H1 (cell line): ENCODE results near the gene MAP2K5. TPM values are rescaled to one million over a fixed set of nuclear protein-coding genes. Genes with fewer than 3 reads are reported as not detected.

Experiments used
- CTCF ChIA-PET: fragments of 300-600 bp; sonication (Branson Sonifier 250); formaldehyde crosslinking; loops from one replicate; lab custom pipeline; 2021; ENCODE audit not compliant: partially characterized antibody; lab: Charles Lee
- POLR2A ChIA-PET: fragments of 300-600 bp; sonication (Branson Sonifier 250); formaldehyde crosslinking; loops from one replicate; lab custom pipeline; 2021; ENCODE audit warnings: inconsistent platforms; ENCODE audit not compliant: partially characterized antibody; lab: Charles Lee
- DNase-seq, 2 experiments: peaks; one replicate each; pipeline versions ENCODE4 v3.0.0 to v3.0.0-alpha.2; 2010 to 2022; ENCODE audit warnings: low spot score in 2 of 2, low read depth in 1 of 2, mixed read lengths in 1 of 2
- FAIRE-seq: peaks from 2 replicates; lab custom pipeline; 2011; peaks lifted over from hg19 to GRCh38; lab: Jason Lieb, UNC
- H2AFZ ChIP-seq: 2 replicates; pipeline ENCODE4 v1.8.1; 2012; ENCODE audit warnings: low read length, inconsistent platforms
- H2AK5ac ChIP-seq: 2 replicates; pipeline ENCODE4 v1.6.1; 2013; ENCODE audit warnings: low read depth, low read length
- H2BK120ac ChIP-seq: replicated peaks from 2 replicates; pipeline ENCODE3; 2013; ENCODE audit warnings: low read depth, low read length, inconsistent platforms
- H2BK12ac ChIP-seq: 2 replicates; pipeline ENCODE4 v1.6.1; 2013; ENCODE audit warnings: low read depth, low read length
- H2BK15ac ChIP-seq: 2 replicates; pipeline ENCODE4 v1.6.1; 2013; ENCODE audit warnings: low read length
- H2BK20ac ChIP-seq: 2 replicates; pipeline ENCODE4 v1.6.1; 2013; ENCODE audit warnings: low read length
- H2BK5ac ChIP-seq: 2 replicates; pipeline ENCODE4 v1.6.1; 2013; ENCODE audit warnings: low read depth, low read length
- H3K14ac ChIP-seq: 2 replicates; pipeline ENCODE4 v1.6.1; 2013; ENCODE audit warnings: inconsistent platforms; ENCODE audit not compliant: insufficient read length
- H3K18ac ChIP-seq: 2 replicates; pipeline ENCODE4 v1.6.1; 2013; ENCODE audit warnings: low read length; ENCODE audit errors: extremely low read depth
- H3K23ac ChIP-seq: 2 replicates; pipeline ENCODE4 v1.6.1; 2013; ENCODE audit warnings: inconsistent platforms; ENCODE audit not compliant: insufficient read length
- H3K23me2 ChIP-seq: 2 replicates; pipeline ENCODE4 v1.6.1; 2013; ENCODE audit warnings: low read depth, low read length
- H3K27ac ChIP-seq: 2 replicates; pipeline ENCODE4 v1.6.1; 2011; ENCODE audit warnings: low read depth, low read length, inconsistent platforms
- H3K27me3 ChIP-seq, 4 experiments: replicated peaks in 1 of 4; 1 replicate in 1 of 4; 2 replicates in 3 of 4; pipeline versions ENCODE4 v1.6.1 to v1.8.1; 2011 to 2013; ENCODE audit warnings: low read length in 3 of 4, mild to moderate bottlenecking in 3 of 4, inconsistent platforms in 2 of 4, mixed read lengths in 2 of 4, moderate library complexity in 1 of 4; ENCODE audit not compliant: control insufficient read depth in 3 of 4, insufficient read depth in 3 of 4; ENCODE audit errors: extremely low read depth in 1 of 4
- H3K36me3 ChIP-seq, 4 experiments: 2 replicates each; pipeline versions ENCODE4 v1.6.1 to v1.8.1; 2011 to 2013; ENCODE audit warnings: mild to moderate bottlenecking in 4 of 4, low read length in 3 of 4, moderate library complexity in 2 of 4, control low read depth in 1 of 4, inconsistent platforms in 1 of 4; ENCODE audit not compliant: insufficient read depth in 4 of 4, control insufficient read depth in 2 of 4
- H3K4ac ChIP-seq: replicated peaks from 2 replicates; pipeline ENCODE3; 2013; ENCODE audit warnings: low read length, low read depth, mixed read lengths, inconsistent platforms; ENCODE audit not compliant: insufficient read length
- H3K4me1 ChIP-seq, 4 experiments: replicated peaks in 1 of 4; 1 replicate in 1 of 4; 2 replicates in 3 of 4; pipeline versions ENCODE4 v1.6.1 to v1.8.1; 2011 to 2013; ENCODE audit warnings: low read length in 3 of 4, inconsistent platforms in 2 of 4, mixed read lengths in 1 of 4; ENCODE audit not compliant: insufficient read depth in 4 of 4, control insufficient read depth in 3 of 4
- H3K4me2 ChIP-seq, 2 experiments: 2 replicates each; pipeline versions ENCODE4 v1.6.1 to v1.8.1; 2011 to 2013; ENCODE audit warnings: low read depth in 2 of 2, low read length in 2 of 2, control low read depth in 1 of 2, inconsistent platforms in 1 of 2, mild to moderate bottlenecking in 1 of 2; ENCODE audit not compliant: insufficient read depth in 1 of 2
- H3K4me3 ChIP-seq, 4 experiments: fragments of 200-600, 300-600 bp in 1 of 4; sonication (generic), shearing (Covaris generic), sonication (Bioruptor Twin) in 1 of 4; 2 replicates each; pipeline versions ENCODE4 v1.5.1 to v1.8.1; 2011 to 2016; ENCODE audit warnings: low read length in 4 of 4, low read depth in 3 of 4, control low read depth in 2 of 4, inconsistent platforms in 2 of 4, mild to moderate bottlenecking in 2 of 4, mixed read lengths in 1 of 4, moderate library complexity in 1 of 4; ENCODE audit not compliant: insufficient read depth in 2 of 4; ENCODE audit errors: extremely low read depth in 1 of 4
- H3K56ac ChIP-seq: replicated peaks from 2 replicates; pipeline ENCODE3; 2013; ENCODE audit warnings: low read depth, mild to moderate bottlenecking, mixed read lengths, low read length, inconsistent platforms; ENCODE audit not compliant: insufficient read length
- H3K79me1 ChIP-seq: 2 replicates; pipeline ENCODE4 v1.6.1; 2013; ENCODE audit warnings: low read depth, low read length, control low read depth
- H3K79me2 ChIP-seq, 2 experiments: 2 replicates each; pipeline versions ENCODE4 v1.6.1 to v1.8.1; 2012 to 2013; ENCODE audit warnings: low read length in 2 of 2, mild to moderate bottlenecking in 2 of 2, inconsistent platforms in 1 of 2; ENCODE audit not compliant: insufficient read depth in 2 of 2, control insufficient read depth in 1 of 2
- H3K9ac ChIP-seq, 4 experiments: replicated peaks in 1 of 4; 1 replicate in 1 of 4; 2 replicates in 3 of 4; pipeline versions ENCODE4 v1.6.1 to v1.8.1; 2011 to 2013; ENCODE audit warnings: low read depth in 3 of 4, low read length in 3 of 4, control low read depth in 2 of 4, mild to moderate bottlenecking in 2 of 4, moderate library complexity in 2 of 4, inconsistent platforms in 1 of 4; ENCODE audit errors: extremely low read depth in 1 of 4
- H3K9me3 ChIP-seq, 2 experiments: 2 replicates each; pipeline versions ENCODE4 v1.6.1 to v1.8.1; 2012 to 2013; ENCODE audit warnings: mild to moderate bottlenecking in 2 of 2, moderate library complexity in 2 of 2, control low read depth in 1 of 2, inconsistent platforms in 1 of 2, low read depth in 1 of 2, low read length in 1 of 2, mixed read lengths in 1 of 2; ENCODE audit not compliant: insufficient read depth in 2 of 2
- H4K20me1 ChIP-seq, 2 experiments: replicated peaks in 1 of 2; 2 replicates each; pipeline versions ENCODE3 to v1.8.1; 2011 to 2013; ENCODE audit warnings: inconsistent platforms in 2 of 2, low read length in 2 of 2, mild to moderate bottlenecking in 1 of 2; ENCODE audit not compliant: insufficient read depth in 2 of 2, control insufficient read depth in 1 of 2
- H4K5ac ChIP-seq: 2 replicates; pipeline ENCODE4 v1.6.1; 2013; ENCODE audit warnings: low read length, low read depth, mixed read lengths, inconsistent platforms; ENCODE audit not compliant: insufficient read length
- H4K8ac ChIP-seq: 2 replicates; pipeline ENCODE4 v1.8.0; 2013; ENCODE audit warnings: mild to moderate bottlenecking, moderate library complexity, low read length, inconsistent platforms; ENCODE audit not compliant: insufficient read depth; ENCODE audit errors: extremely low read depth
- H4K91ac ChIP-seq: replicated peaks from 2 replicates; pipeline ENCODE3; 2013; ENCODE audit warnings: low read length, mixed read lengths, inconsistent platforms; ENCODE audit not compliant: insufficient read length
- BACH1 ChIP-seq: IDR thresholded peaks from 2 replicates; pipeline ENCODE4 v1.6.1; 2012; ENCODE audit warnings: low read length, improper control_type of control experiment
- KDM4A ChIP-seq: IDR thresholded peaks from one replicate; pipeline ENCODE4 v1.7.1; 2012; ENCODE audit warnings: low read depth, mild to moderate bottlenecking, moderate library complexity, low read length, inconsistent platforms; ENCODE audit not compliant: severe bottlenecking
- RXRA ChIP-seq: IDR thresholded peaks from 2 replicates; pipeline ENCODE4 v1.6.1; 2011; ENCODE audit warnings: low read depth, mild to moderate bottlenecking, low read length, moderate library complexity; ENCODE audit not compliant: insufficient read depth
- SP2 ChIP-seq: IDR thresholded peaks from 2 replicates; pipeline ENCODE4 v1.6.1; 2012; ENCODE audit warnings: mild to moderate bottlenecking, low read length, inconsistent platforms
- ZNF274 ChIP-seq: IDR thresholded peaks from 2 replicates; pipeline ENCODE4 v1.7.0; 2012; ENCODE audit warnings: low read length, borderline replicate concordance; ENCODE audit errors: extremely low read depth
- whole genome bisulfite sequencing, 2 experiments: shearing (Covaris generic) in 1 of 2; methylation state at CpG; one replicate each; pipeline versions ENCODE4 v1.1.6 to v1.1.7; 2013 to 2015; ENCODE audit warnings: low lambda C conversion rate in 2 of 2, mixed read lengths in 2 of 2, inconsistent platforms in 1 of 2, low coverage in 1 of 2, missing lambda C conversion rate in 1 of 2; ENCODE audit not compliant: insufficient replicate concordance in 2 of 2, insufficient coverage in 1 of 2, insufficient read length in 1 of 2; ENCODE audit errors: extremely low coverage in 1 of 2, missing lambda C conversion rate in 1 of 2; 5-methylcytosine and 5-hydroxymethylcytosine counted together
- polyA plus RNA-seq, 7 experiments: library from polyadenylated mRNA; depleted of rRNA in 3 of 7; stranded (reverse) in 5 of 7; unstranded in 2 of 7; fragments of >200 nt in 5 of 7; fragments of 200-250 nt in 2 of 7; gene quantifications; 1 replicate in 5 of 7; 2 replicates in 1 of 7; 4 replicates in 1 of 7; pipeline versions ENCODE4 v1.2.1 to v1.2.3, GENCODE V29; 2011 to 2013; ENCODE audit warnings: missing spikeins in 2 of 7, mixed read lengths in 2 of 7
- total RNA-seq: library from RNA; stranded (reverse); fragmentation: NEBNext Ultra II Directional; extraction: Animal tissue kit (Norgen Biotek cat#: 25700); gene quantifications from 2 replicates; pipeline ENCODE4 v1.2.1, GENCODE V29; 2021

MAP2K5 gene
- total and polyA plus RNA-seq, 2 of the 8 experiments (the other 6 are each of a cell fraction or from before 2014, with no cell fraction given): 4.4 to 15.8 TPM

DNA sequence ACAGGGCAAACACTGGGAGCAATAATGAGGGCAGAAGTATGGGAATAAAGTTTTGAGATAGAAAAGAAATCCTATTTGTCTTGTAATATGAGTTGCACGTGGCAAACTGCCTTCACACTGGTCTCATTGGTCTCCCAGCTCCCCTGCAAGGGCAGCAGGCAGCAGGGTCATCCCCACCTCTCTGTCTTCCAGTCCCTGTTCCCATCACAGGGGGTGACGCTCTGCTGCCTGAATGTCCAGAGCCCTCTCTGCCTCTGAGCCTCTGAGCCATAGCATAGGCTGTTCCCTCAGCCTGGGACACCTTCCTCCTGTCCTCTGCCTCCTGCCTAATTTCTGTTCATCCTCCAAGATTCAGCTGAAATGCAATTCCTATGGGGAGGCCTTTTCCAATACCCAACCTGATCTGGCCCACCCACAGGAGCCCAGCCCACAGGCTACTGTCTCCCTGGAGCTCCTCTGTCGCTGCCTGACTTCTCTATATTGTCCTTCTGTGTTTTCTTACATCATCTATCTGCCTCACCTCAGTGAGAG is 270.7 kb downstream of the MAP2K5 start:
- POLR2A ChIA-PET: interaction anchor here (1.8 kb wide), 1 partner anchor 10 kb away, joined by 5 read pairs; no protein-coding TSS in a partner anchor
- no peak overlapping the region for H3K14ac ChIP-seq

More for the DNA sequence above, 270.7 kb downstream of the MAP2K5 start:
- Histone ChIP-seq H2AK5ac (no peak overlapping the region), H3K79me1 (no peaks in the 10 kb centered on the region; the same call in 1 of the 2 replicates), H3K4me2 (no peak overlapping the region), H4K91ac (no peak overlapping the region), H2BK120ac (no peak overlapping the region), H4K8ac (no peak overlapping the region), H2BK12ac (0 out of 2 replicates have a peak overlapping the region, but pooled peaks have one; percentile 28), H3K23me2 (no peaks in the 10 kb centered on the region), H3K27me3 (peaks cover 0 to 9% (median 8%) of the 10 kb centered on the region in 4 experiments; a peak in 6 of 7 replicates), H3K4me3 (no peak overlapping the region), H3K36me3 (no peaks in the 10 kb centered on the region), H3K4me1 (peaks cover 0 to 8% (median 5%) of the 10 kb centered on the region in 4 experiments; a peak in 5 of 7 replicates), H4K5ac (no peak overlapping the region), H3K9ac (no peak overlapping the region), H2AFZ (no peak overlapping the region), H2BK5ac (no peak overlapping the region), H3K18ac (no peak overlapping the region), H3K23ac (no peak overlapping the region), H3K27ac (no peak overlapping the region), H3K9me3 (no peaks in the 10 kb centered on the region), H3K79me2 (no peaks in the 10 kb centered on the region), H3K56ac (no peak overlapping the region), H2BK15ac (peak overlapping the region; percentile 72; the same call in 1 of the 2 replicates), H3K4ac (no peak overlapping the region), H2BK20ac (0 out of 2 replicates have a peak overlapping the region, but pooled peaks have one; percentile 80), H4K20me1 (no peaks in the 10 kb centered on the region)
- WGBS, 2 experiments: 71% methylated on average over 3 of the region's 3 CpGs; no CpG with 5 or more reads in 1 of the 2 experiments
- no peak for DNase-seq
- CTCF ChIA-PET: interaction anchor here (0.7 to 2.9 kb wide), 4 partner anchors 10 to 356 kb away, joined by 3 to 7 read pairs (median 3); no protein-coding TSS in a partner anchor
- TF ChIP-seq SP2: no peak
- TF ChIP-seq ZNF274: no peak
- no peak for TF ChIP-seq RXRA
- TF ChIP-seq BACH1: no peak
- no peak for TF ChIP-seq KDM4A
- FAIRE-seq: no peak
